Measurements from ENCODE around the gene HES4.
A peak's percentile ranks its signal among the peaks of the same experiment; 100 is the strongest.

HES4 gene

GRCh38 chr1:1043921-1044320, 44.0 kb upstream of the HES4 start:
- ChIA-PET CTCF (interaction anchor here (0.6 kb wide), 1 partner anchor 17 kb away, joined by 3 read pairs; no protein-coding TSS in a partner anchor), POLR2A (no interaction called here)
- TF ChIP-seq ZNF600 (tag by site-specific recombination; IDR thresholded peaks at IDR 0.05) (0 out of 2 replicates have a peak, but pooled peaks have one; percentile 22), ZBTB44 (tag by site-specific recombination; IDR thresholded peaks at IDR 0.05) (no peak)
- Histone ChIP-seq H3K36me3 (ENCODE audit: control insufficient read depth in 2 of 2, insufficient read depth in 1 of 2, low read length in 2 of 2) (peaks cover 0 to 62% of the 10 kb centered on the region in 2 experiments; a peak in 1 of 3 replicates), H3K27ac (ENCODE audit: extremely low read depth, low read depth, low read length) (no peak overlapping the region), H3K4me1 (ENCODE audit: control insufficient read depth, insufficient read depth, low read length) (no peaks in the 10 kb centered on the region), H3K4me3 (ENCODE audit: low read depth, low read length) (no peak overlapping the region), H3K9me3 (ENCODE audit: control insufficient read depth, insufficient read depth, low read depth, low read length) (no peaks in the 10 kb centered on the region)

GRCh38 chr1:1043411-1043810, 43.5 kb upstream of the HES4 start:
- H3K9me3 ChIP-seq (ENCODE audit: control insufficient read depth, insufficient read depth, low read depth, low read length) = no peaks in the 10 kb centered on the region
- no peak for TF ChIP-seq ZFP69B (tag by site-specific recombination; IDR thresholded peaks at IDR 0.05)
- no peak for TF ChIP-seq ZNF510 (tag by site-specific recombination; IDR thresholded peaks at IDR 0.05; ENCODE audit: insufficient replicate concordance)
- no peak for TF ChIP-seq ZNF629 (tag by site-specific recombination; IDR thresholded peaks at IDR 0.05)
- no peak; the same call in 1 of the 2 replicates for TF ChIP-seq HIC1 (tag by site-specific recombination; IDR thresholded peaks at IDR 0.05)
- no peak for TF ChIP-seq YY2 (tag by site-specific recombination; IDR thresholded peaks at IDR 0.05)
- TF ChIP-seq BCL11B (tag by site-specific recombination; IDR thresholded peaks at IDR 0.05; ENCODE audit: low read depth) = no peak
- no peak for TF ChIP-seq ZBTB8A (tag by site-specific recombination; IDR thresholded peaks at IDR 0.05)
- no peak for TF ChIP-seq TSHZ1 (tag by site-specific recombination; IDR thresholded peaks at IDR 0.05; ENCODE audit: borderline replicate concordance)
- TF ChIP-seq ZNF211 (tag by site-specific recombination; IDR thresholded peaks at IDR 0.05; ENCODE audit: low read depth) = no peak
- TF ChIP-seq INSM2 (tag by site-specific recombination; IDR thresholded peaks at IDR 0.05) = no peak
- no peak for TF ChIP-seq KLF9 (tag by site-specific recombination; IDR thresholded peaks at IDR 0.05; ENCODE audit: low read depth)
- TF ChIP-seq ZNF654 (tag by site-specific recombination; IDR thresholded peaks at IDR 0.05; ENCODE audit: low read depth) = no peak
- TF ChIP-seq ZNF140 (tag by site-specific recombination; IDR thresholded peaks at IDR 0.05) = no peak
- TF ChIP-seq ZNF362 (tag by site-specific recombination; IDR thresholded peaks at IDR 0.05) = no peak
- no peak for TF ChIP-seq ZNF513 (tag by site-specific recombination; IDR thresholded peaks at IDR 0.05)
- no peak for TF ChIP-seq KLF7 (tag by site-specific recombination; IDR thresholded peaks at IDR 0.05; ENCODE audit: borderline replicate concordance)
- no peak for TF ChIP-seq PRDM4 (tag by site-specific recombination; IDR thresholded peaks at IDR 0.05)
- H3K27ac ChIP-seq (ENCODE audit: extremely low read depth, low read depth, low read length) = no peak overlapping the region
- POLR2A ChIA-PET = interaction anchor here (0.6 kb wide), 1 partner anchor 86 kb away, joined by 6 read pairs; no protein-coding TSS in a partner anchor
- H3K4me3 ChIP-seq (ENCODE audit: low read depth, low read length) = no peak overlapping the region
- H3K36me3 ChIP-seq (ENCODE audit: control insufficient read depth in 2 of 2, insufficient read depth in 1 of 2, low read length in 2 of 2) = peaks cover 0 to 64% of the 10 kb centered on the region in 2 experiments; a peak in 1 of 3 replicates
- CTCF ChIA-PET = no interaction called here
- H3K4me1 ChIP-seq (ENCODE audit: control insufficient read depth, insufficient read depth, low read length) = no peaks in the 10 kb centered on the region

All from HEK293 (cell line).